CD4-positive, alpha-beta T cell treated with Interferon gamma for 1 hour (primary cell): Measurements from ENCODE around the gene LRP10.
"Not testable (repeated sequence)": the region's sequence is repeated elsewhere in the genome, so short reads cannot be mapped to it uniquely, and the experiment has no call there.

Experiments
- DNase-seq: peaks from one replicate; pipeline ENCODE4 v3.0.0-alpha.2; 2020

The LRP10 gene

GRCh38 chr14:22888662-22889061 lies 17.1 kb downstream of the LRP10 start:
- DNase-seq = peak; percentile 43

- DNase-seq = no peak
Measured at GRCh38 chr14:22890416-22890815, 18.9 kb downstream of the LRP10 start.

- no peak for DNase-seq
Measured at GRCh38 chr14:22892488-22892887, 20.9 kb downstream of the LRP10 start.

- DNase-seq = no peak
Measured at GRCh38 chr14:22893706-22894105, 22.2 kb downstream of the LRP10 start.

GRCh38 chr14:22895402-22895801 lies 23.9 kb downstream of the LRP10 start:
- DNase-seq = no peak

GRCh38 chr14:22896356-22896755 lies 24.8 kb downstream of the LRP10 start:
- no peak for DNase-seq

GRCh38 chr14:22896760-22897159 lies 25.2 kb downstream of the LRP10 start:
- DNase-seq = no peak

- no peak for DNase-seq
Measured at GRCh38 chr14:22897357-22897756, 25.8 kb downstream of the LRP10 start.

- no peak for DNase-seq
Measured at GRCh38 chr14:22898302-22899090, 27.0 kb downstream of the LRP10 start.

GRCh38 chr14:22900081-22900799 lies 28.7 kb downstream of the LRP10 start:
- DNase-seq = peak; percentile 31

- DNase-seq = no peak
Measured at GRCh38 chr14:22901799-22902198, 30.3 kb downstream of the LRP10 start.

GRCh38 chr14:22903742-22904087 lies 32.2 kb downstream of the LRP10 start:
- no peak for DNase-seq

- DNase-seq = no peak
Measured at GRCh38 chr14:22905627-22906026, 34.1 kb downstream of the LRP10 start.

GRCh38 chr14:22906073-22906472 lies 34.5 kb downstream of the LRP10 start:
- no peak for DNase-seq

- no peak for DNase-seq
Measured at GRCh38 chr14:22907429-22907828, 35.9 kb downstream of the LRP10 start.

GRCh38 chr14:22908601-22909000 lies 37.1 kb downstream of the LRP10 start:
- DNase-seq = no peak

GRCh38 chr14:22910916-22911315 lies 39.4 kb downstream of the LRP10 start:
- no peak for DNase-seq

- not testable (repeated sequence) for DNase-seq
Measured at GRCh38 chr14:22914836-22915235, 43.3 kb downstream of the LRP10 start.

GRCh38 chr14:22915886-22916521 lies 44.5 kb downstream of the LRP10 start:
- DNase-seq = peak; percentile 16

- peak; percentile 100 for DNase-seq
Measured at GRCh38 chr14:22918804-22919600, 47.5 kb downstream of the LRP10 start, which contains the start of gene RBM23. Gene RBM23 (minus strand): TSS chr14:22919149.

GRCh38 chr14:22919601-22919921 lies 48.0 kb downstream of the LRP10 start:
- DNase-seq = no peak

- no peak for DNase-seq
Measured at GRCh38 chr14:22920697-22921096, 49.2 kb downstream of the LRP10 start.

GRCh38 chr14:22922294-22922693 lies 50.8 kb downstream of the LRP10 start:
- no peak for DNase-seq
